HG03354 (cell line): Measurements from ENCODE around the gene COLEC12.

Source experiments
- ATAC-seq: cut with Tn5 transposase; IDR thresholded peaks from one replicate; pipeline ENCODE4 v1.9.1; 2021; ENCODE audit warnings: mild to moderate bottlenecking; ENCODE audit not compliant: unreplicated experiment, poor library complexity, severe bottlenecking

COLEC12 gene

GRCh38 chr18:478681-479080, 21.8 kb downstream of the COLEC12 start:
- ATAC-seq = no peak

- no peak for ATAC-seq
These were observed 22.9 kb downstream of the COLEC12 start for GRCh38 chr18:477565-477964.

- no peak for ATAC-seq
These were observed 24.2 kb downstream of the COLEC12 start for GRCh38 chr18:476251-476664.

- ATAC-seq = no peak
These were observed 25.1 kb downstream of the COLEC12 start for GRCh38 chr18:475202-476031.

GRCh38 chr18:474416-474815, 26.1 kb downstream of the COLEC12 start:
- ATAC-seq = no peak

- ATAC-seq = no peak
These were observed 26.7 kb downstream of the COLEC12 start for GRCh38 chr18:473802-474201.

- ATAC-seq = no peak
These were observed 28.8 kb downstream of the COLEC12 start for GRCh38 chr18:471716-472115.

GRCh38 chr18:470661-471501, 29.6 kb downstream of the COLEC12 start:
- ATAC-seq = no peak

GRCh38 chr18:468955-469790, 31.3 kb downstream of the COLEC12 start:
- ATAC-seq = no peak

GRCh38 chr18:463827-464541, 36.5 kb downstream of the COLEC12 start:
- ATAC-seq = no peak

GRCh38 chr18:463403-463802, 37.1 kb downstream of the COLEC12 start:
- ATAC-seq = no peak

- no peak for ATAC-seq
These were observed 38.7 kb downstream of the COLEC12 start for GRCh38 chr18:461762-462161.

GRCh38 chr18:460791-461190, 39.7 kb downstream of the COLEC12 start:
- no peak for ATAC-seq

GRCh38 chr18:459814-460593, 40.5 kb downstream of the COLEC12 start:
- ATAC-seq = no peak

- ATAC-seq = no peak
These were observed 42.7 kb downstream of the COLEC12 start for GRCh38 chr18:457521-458412.

GRCh38 chr18:457140-457519, 43.4 kb downstream of the COLEC12 start:
- ATAC-seq = no peak

GRCh38 chr18:456361-457139, 44.0 kb downstream of the COLEC12 start:
- no peak for ATAC-seq
